ENCODE results near the gene DRC7.
"Not testable (repeated sequence)": the region's sequence is repeated elsewhere in the genome, so short reads cannot be mapped to it uniquely, and the experiment has no call there.

DRC7 gene

GRCh38 chr16:57712569-57712968 lies 18.0 kb downstream of the DRC7 start:
- DNase-seq (ENCODE audit: low read depth in 1 of 2, low spot score in 1 of 2) = not testable (repeated sequence)

GRCh38 chr16:57713596-57713995 lies 19.0 kb downstream of the DRC7 start:
- no peak for DNase-seq (ENCODE audit: low read depth in 1 of 2, low spot score in 1 of 2)

GRCh38 chr16:57714047-57714446 lies 19.4 kb downstream of the DRC7 start:
- no peak for DNase-seq (ENCODE audit: low read depth in 1 of 2, low spot score in 1 of 2)

GRCh38 chr16:57720142-57720575 lies 25.6 kb downstream of the DRC7 start:
- no peak for DNase-seq (ENCODE audit: low read depth in 1 of 2, low spot score in 1 of 2)

GRCh38 chr16:57721356-57722209 lies 27.0 kb downstream of the DRC7 start:
- DNase-seq (ENCODE audit: low read depth in 1 of 2, low spot score in 1 of 2) = no peak

GRCh38 chr16:57722210-57722499 lies 27.5 kb downstream of the DRC7 start:
- no peak for DNase-seq (ENCODE audit: low read depth in 1 of 2, low spot score in 1 of 2)

GRCh38 chr16:57722651-57723050 lies 28.0 kb downstream of the DRC7 start:
- no peak for DNase-seq (ENCODE audit: low read depth in 1 of 2, low spot score in 1 of 2)

- no peak for DNase-seq (ENCODE audit: low read depth in 1 of 2, low spot score in 1 of 2)
Observed at GRCh38 chr16:57723170-57723569, 28.6 kb downstream of the DRC7 start.

GRCh38 chr16:57724531-57724930 lies 29.9 kb downstream of the DRC7 start:
- no peak for DNase-seq (ENCODE audit: low read depth in 1 of 2, low spot score in 1 of 2)

- DNase-seq (ENCODE audit: low read depth in 1 of 2, low spot score in 1 of 2) = no peak
Observed at GRCh38 chr16:57725151-57725550, 30.5 kb downstream of the DRC7 start.

- DNase-seq (ENCODE audit: low read depth in 1 of 2, low spot score in 1 of 2) = no peak
Observed at GRCh38 chr16:57725554-57725953, 30.9 kb downstream of the DRC7 start.

GRCh38 chr16:57725976-57726375 lies 31.4 kb downstream of the DRC7 start:
- no peak for DNase-seq (ENCODE audit: low read depth in 1 of 2, low spot score in 1 of 2)

- no peak for DNase-seq (ENCODE audit: low read depth in 1 of 2, low spot score in 1 of 2)
Observed at GRCh38 chr16:57726433-57726947, 31.9 kb downstream of the DRC7 start.

- DNase-seq (ENCODE audit: low read depth in 1 of 2, low spot score in 1 of 2) = no peak
Observed at GRCh38 chr16:57727610-57728009, 33.0 kb downstream of the DRC7 start.

GRCh38 chr16:57728336-57729181 lies 34.0 kb downstream of the DRC7 start:
- DNase-seq (ENCODE audit: low read depth in 1 of 2, low spot score in 1 of 2) = no peak

GRCh38 chr16:57729182-57729484 lies 34.5 kb downstream of the DRC7 start:
- DNase-seq (ENCODE audit: low read depth in 1 of 2, low spot score in 1 of 2) = no peak

GRCh38 chr16:57729852-57730251 lies 35.2 kb downstream of the DRC7 start:
- not testable (repeated sequence) for DNase-seq (ENCODE audit: low read depth in 1 of 2, low spot score in 1 of 2)

- no peak for DNase-seq (ENCODE audit: low read depth in 1 of 2, low spot score in 1 of 2)
Observed at GRCh38 chr16:57730771-57731730, 36.4 kb downstream of the DRC7 start.

GRCh38 chr16:57732037-57732436 lies 37.4 kb downstream of the DRC7 start:
- DNase-seq (ENCODE audit: low read depth in 1 of 2, low spot score in 1 of 2) = no peak

- no peak for DNase-seq (ENCODE audit: low read depth in 1 of 2, low spot score in 1 of 2)
Observed at GRCh38 chr16:57732714-57733113, 38.1 kb downstream of the DRC7 start.

- DNase-seq (ENCODE audit: low read depth in 1 of 2, low spot score in 1 of 2) = no peak
Observed at GRCh38 chr16:57734308-57734924, 39.8 kb downstream of the DRC7 start.

Measured in activated T-helper 1 cell treated with anti-CD3 and anti-CD28 coated beads, Interleukin-2, amount 50 U/mL, for 16 hours (primary cell).